ENCODE data around the gene PFDN6. TPM values are rescaled to one million over a fixed set of nuclear protein-coding genes. Genes with fewer than 3 reads are reported as not detected.

The PFDN6 gene
- total and polyA plus RNA-seq, 9 of the 15 experiments (the other 6 are each of a cell fraction or from before 2014, with no cell fraction given), result 6.8 to 475 (median 216) TPM

DNA sequence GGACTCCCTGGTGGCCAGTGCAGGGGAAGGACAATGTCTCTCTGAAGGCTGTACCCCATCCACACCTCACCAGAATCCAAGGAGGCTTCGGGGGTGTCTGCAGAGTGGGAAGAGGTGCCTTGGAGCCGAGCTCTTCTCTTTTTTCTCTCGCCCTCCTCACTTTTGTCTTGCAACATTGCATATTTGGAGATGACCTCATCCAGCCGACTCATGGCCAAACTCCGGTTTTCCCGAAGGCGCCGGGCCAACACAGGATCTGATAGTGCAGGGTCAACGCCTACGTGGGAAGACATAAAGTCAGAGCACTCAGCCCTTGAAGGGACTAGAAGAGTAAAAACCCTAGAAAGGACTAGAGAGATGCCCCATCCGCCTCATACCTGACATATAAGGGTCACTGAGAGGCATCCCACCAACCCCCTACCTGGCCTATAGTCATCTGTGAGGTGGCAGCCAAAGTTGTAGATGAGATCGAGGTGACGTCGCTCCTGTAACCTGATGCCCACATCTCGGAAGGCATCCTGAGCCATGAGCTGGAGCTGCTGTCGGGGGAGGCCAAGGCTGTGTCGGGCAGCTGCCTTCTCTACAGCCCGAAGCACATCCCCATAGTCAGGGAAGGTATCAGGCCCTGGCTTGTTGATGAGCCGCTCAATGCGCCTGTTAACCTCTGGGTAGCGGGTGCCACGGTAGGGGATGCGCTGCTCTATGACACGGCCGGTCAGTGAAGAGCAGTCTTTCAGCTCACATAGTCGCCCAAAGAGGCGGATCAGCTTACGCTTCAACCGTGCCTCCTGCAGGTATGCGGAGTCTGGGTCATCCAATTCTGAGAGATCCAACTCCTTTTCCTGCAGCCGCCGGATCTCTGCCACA lies 31.1 kb downstream of the PFDN6 start (continued):
- TF ChIP-seq ZNF766 (CRISPR knock-in tag; conservative IDR thresholded peaks at IDR 0.05) (no peak), TAF9B (IDR thresholded peaks at IDR 0.05; ENCODE audit: partially characterized antibody) (no peak), KAT7 (CRISPR knock-in tag; IDR thresholded peaks at IDR 0.05; ENCODE audit: borderline replicate concordance) (0 out of 2 replicates have a peak, but pooled peaks have one; percentile 37), FOXJ2 (tag; IDR thresholded peaks at IDR 0.05) (no peak), MEF2D (tag; conservative IDR thresholded peaks at IDR 0.05; ENCODE audit: low read depth) (no peak), ELF2 (CRISPR knock-in tag; IDR thresholded peaks at IDR 0.05) (no peak), CBFA2T3 (IDR thresholded peaks at IDR 0.05) (no peak), SRSF3 (IDR thresholded peaks at IDR 0.05; ENCODE audit: insufficient read depth, low read length) (no peak), MCM3 (IDR thresholded peaks at IDR 0.05) (no peak), CCNT2 (IDR thresholded peaks at IDR 0.05; ENCODE audit: borderline replicate concordance, extremely low read depth, insufficient read length, low read depth, low read length) (no peak), ZNF444 (CRISPR knock-in tag; IDR thresholded peaks at IDR 0.05) (no peak), ZNF740 (CRISPR knock-in tag; IDR thresholded peaks at IDR 0.05) (no peak), ZNF740 (tag; IDR thresholded peaks at IDR 0.05) (no peak), ZKSCAN3 (CRISPR knock-in tag; IDR thresholded peaks at IDR 0.05) (no peak), ZBTB2 (IDR thresholded peaks at IDR 0.05) (no peak), DACH1 (IDR thresholded peaks at IDR 0.05; ENCODE audit: partially characterized antibody) (no peak), RBFOX2 (IDR thresholded peaks at IDR 0.05; ENCODE audit: low read depth, low read length) (peak; percentile 63), HNRNPL (IDR thresholded peaks at IDR 0.05; ENCODE audit: low read depth, low read length) (no peak), ZNF778 (CRISPR knock-in tag; IDR thresholded peaks at IDR 0.05) (no peak)
- TF ChIP-seq, protein P1, sequence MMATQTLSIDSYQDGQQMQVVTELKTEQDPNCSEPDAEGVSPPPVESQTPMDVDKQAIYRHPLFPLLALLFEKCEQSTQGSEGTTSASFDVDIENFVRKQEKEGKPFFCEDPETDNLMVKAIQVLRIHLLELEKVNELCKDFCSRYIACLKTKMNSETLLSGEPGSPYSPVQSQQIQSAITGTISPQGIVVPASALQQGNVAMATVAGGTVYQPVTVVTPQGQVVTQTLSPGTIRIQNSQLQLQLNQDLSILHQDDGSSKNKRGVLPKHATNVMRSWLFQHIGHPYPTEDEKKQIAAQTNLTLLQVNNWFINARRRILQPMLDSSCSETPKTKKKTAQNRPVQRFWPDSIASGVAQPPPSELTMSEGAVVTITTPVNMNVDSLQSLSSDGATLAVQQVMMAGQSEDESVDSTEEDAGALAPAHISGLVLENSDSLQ (IDR thresholded peaks at IDR 0.05), result no peak
- TF ChIP-seq, protein P2, sequence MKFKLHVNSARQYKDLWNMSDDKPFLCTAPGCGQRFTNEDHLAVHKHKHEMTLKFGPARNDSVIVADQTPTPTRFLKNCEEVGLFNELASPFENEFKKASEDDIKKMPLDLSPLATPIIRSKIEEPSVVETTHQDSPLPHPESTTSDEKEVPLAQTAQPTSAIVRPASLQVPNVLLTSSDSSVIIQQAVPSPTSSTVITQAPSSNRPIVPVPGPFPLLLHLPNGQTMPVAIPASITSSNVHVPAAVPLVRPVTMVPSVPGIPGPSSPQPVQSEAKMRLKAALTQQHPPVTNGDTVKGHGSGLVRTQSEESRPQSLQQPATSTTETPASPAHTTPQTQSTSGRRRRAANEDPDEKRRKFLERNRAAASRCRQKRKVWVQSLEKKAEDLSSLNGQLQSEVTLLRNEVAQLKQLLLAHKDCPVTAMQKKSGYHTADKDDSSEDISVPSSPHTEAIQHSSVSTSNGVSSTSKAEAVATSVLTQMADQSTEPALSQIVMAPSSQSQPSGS (CRISPR knock-in tag; IDR thresholded peaks at IDR 0.05), result peak; percentile 77; the same call in 1 of the 2 replicates
- TF ChIP-seq, protein P3, sequence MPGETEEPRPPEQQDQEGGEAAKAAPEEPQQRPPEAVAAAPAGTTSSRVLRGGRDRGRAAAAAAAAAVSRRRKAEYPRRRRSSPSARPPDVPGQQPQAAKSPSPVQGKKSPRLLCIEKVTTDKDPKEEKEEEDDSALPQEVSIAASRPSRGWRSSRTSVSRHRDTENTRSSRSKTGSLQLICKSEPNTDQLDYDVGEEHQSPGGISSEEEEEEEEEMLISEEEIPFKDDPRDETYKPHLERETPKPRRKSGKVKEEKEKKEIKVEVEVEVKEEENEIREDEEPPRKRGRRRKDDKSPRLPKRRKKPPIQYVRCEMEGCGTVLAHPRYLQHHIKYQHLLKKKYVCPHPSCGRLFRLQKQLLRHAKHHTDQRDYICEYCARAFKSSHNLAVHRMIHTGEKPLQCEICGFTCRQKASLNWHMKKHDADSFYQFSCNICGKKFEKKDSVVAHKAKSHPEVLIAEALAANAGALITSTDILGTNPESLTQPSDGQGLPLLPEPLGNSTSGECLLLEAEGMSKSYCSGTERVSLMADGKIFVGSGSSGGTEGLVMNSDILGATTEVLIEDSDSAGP (CRISPR knock-in tag; IDR thresholded peaks at IDR 0.05), result no peak

Measured in K562 (cell line).